ENCODE data around the gene ADGRE2. TPM values are rescaled to one million over a fixed set of nuclear protein-coding genes. Genes with fewer than 3 reads are reported as not detected.

Gene ADGRE2
- total RNA-seq, 1 donor from 2014 or later = 0.26 TPM

GRCh38 chr19:14758816-14759215 lies 19.5 kb downstream of the ADGRE2 start:
- FAIRE-seq = no peak
- no peak overlapping the region for H3K4me3 ChIP-seq (ENCODE audit: low read depth, low read length)
- peak; percentile 8 for DNase-seq (ENCODE audit: low read depth)
- no peaks in the 10 kb centered on the region for H3K27me3 ChIP-seq (ENCODE audit: control insufficient read depth, insufficient read depth, low read length)
- TF ChIP-seq, protein P1, sequence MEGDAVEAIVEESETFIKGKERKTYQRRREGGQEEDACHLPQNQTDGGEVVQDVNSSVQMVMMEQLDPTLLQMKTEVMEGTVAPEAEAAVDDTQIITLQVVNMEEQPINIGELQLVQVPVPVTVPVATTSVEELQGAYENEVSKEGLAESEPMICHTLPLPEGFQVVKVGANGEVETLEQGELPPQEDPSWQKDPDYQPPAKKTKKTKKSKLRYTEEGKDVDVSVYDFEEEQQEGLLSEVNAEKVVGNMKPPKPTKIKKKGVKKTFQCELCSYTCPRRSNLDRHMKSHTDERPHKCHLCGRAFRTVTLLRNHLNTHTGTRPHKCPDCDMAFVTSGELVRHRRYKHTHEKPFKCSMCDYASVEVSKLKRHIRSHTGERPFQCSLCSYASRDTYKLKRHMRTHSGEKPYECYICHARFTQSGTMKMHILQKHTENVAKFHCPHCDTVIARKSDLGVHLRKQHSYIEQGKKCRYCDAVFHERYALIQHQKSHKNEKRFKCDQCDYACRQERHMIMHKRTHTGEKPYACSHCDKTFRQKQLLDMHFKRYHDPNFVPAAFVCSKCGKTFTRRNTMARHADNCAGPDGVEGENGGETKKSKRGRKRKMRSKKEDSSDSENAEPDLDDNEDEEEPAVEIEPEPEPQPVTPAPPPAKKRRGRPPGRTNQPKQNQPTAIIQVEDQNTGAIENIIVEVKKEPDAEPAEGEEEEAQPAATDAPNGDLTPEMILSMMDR (IDR thresholded peaks at IDR 0.05; ENCODE audit: insufficient read depth, low read length, severe bottlenecking) = no peak
- H3K36me3 ChIP-seq (ENCODE audit: control insufficient read depth, insufficient read depth, low read length) = no peaks in the 10 kb centered on the region

- FAIRE-seq = no peak
- Histone ChIP-seq H3K36me3 (ENCODE audit: control insufficient read depth, insufficient read depth, low read length) (no peaks in the 10 kb centered on the region), H3K4me3 (ENCODE audit: low read depth, low read length) (no peak overlapping the region), H3K27me3 (ENCODE audit: control insufficient read depth, insufficient read depth, low read length) (no peaks in the 10 kb centered on the region)
- no peak for DNase-seq (ENCODE audit: low read depth)
- TF ChIP-seq, protein P1 (IDR thresholded peaks at IDR 0.05; ENCODE audit: insufficient read depth, low read length, severe bottlenecking) = no peak
These were observed 29.8 kb downstream of the ADGRE2 start for GRCh38 chr19:14748601-14749000.

DNA sequence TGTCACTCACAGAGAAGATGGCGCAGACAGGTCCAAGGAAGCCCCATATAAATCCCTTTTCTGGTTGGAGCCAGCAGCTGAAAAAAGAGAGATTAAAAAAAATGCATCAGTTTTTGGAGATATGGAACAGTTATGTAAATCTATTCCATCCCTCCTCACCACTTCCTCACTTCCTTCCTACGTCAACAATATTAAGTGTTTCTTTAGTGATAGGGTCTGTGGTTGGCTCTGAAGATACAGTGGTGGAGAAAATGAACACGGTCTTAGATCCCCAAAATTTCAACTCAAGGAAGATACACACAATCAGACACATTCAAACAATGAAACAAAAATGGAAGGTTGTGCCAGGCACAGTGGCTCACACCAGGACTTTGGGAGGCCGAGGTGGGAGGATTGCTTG lies 31.5 kb downstream of the ADGRE2 start:
- FAIRE-seq = no peak
- DNase-seq (ENCODE audit: low read depth) = no peak
- Histone ChIP-seq H3K36me3 (ENCODE audit: control insufficient read depth, insufficient read depth, low read length) (no peaks in the 10 kb centered on the region), H3K4me3 (ENCODE audit: low read depth, low read length) (no peak overlapping the region), H3K27me3 (ENCODE audit: control insufficient read depth, insufficient read depth, low read length) (no peaks in the 10 kb centered on the region)
- TF ChIP-seq, protein P1 (IDR thresholded peaks at IDR 0.05; ENCODE audit: insufficient read depth, low read length, severe bottlenecking) = no peak

GRCh38 chr19:14735915-14736314 lies 42.4 kb downstream of the ADGRE2 start:
- no peak for FAIRE-seq
- Histone ChIP-seq H3K36me3 (ENCODE audit: control insufficient read depth, insufficient read depth, low read length) (no peaks in the 10 kb centered on the region), H3K27me3 (ENCODE audit: control insufficient read depth, insufficient read depth, low read length) (no peaks in the 10 kb centered on the region), H3K4me3 (ENCODE audit: low read depth, low read length) (no peak overlapping the region)
- DNase-seq (ENCODE audit: low read depth) = no peak
- TF ChIP-seq, protein P1 (IDR thresholded peaks at IDR 0.05; ENCODE audit: insufficient read depth, low read length, severe bottlenecking) = no peak

- TF ChIP-seq, protein P1 (IDR thresholded peaks at IDR 0.05; ENCODE audit: insufficient read depth, low read length, severe bottlenecking) = no peak
- Histone ChIP-seq H3K27me3 (ENCODE audit: control insufficient read depth, insufficient read depth, low read length) (no peaks in the 10 kb centered on the region), H3K36me3 (ENCODE audit: control insufficient read depth, insufficient read depth, low read length) (no peaks in the 10 kb centered on the region), H3K4me3 (ENCODE audit: low read depth, low read length) (no peak overlapping the region)
- no peak for DNase-seq (ENCODE audit: low read depth)
- no peak for FAIRE-seq
These were observed 44.8 kb downstream of the ADGRE2 start for GRCh38 chr19:14733574-14733973.

DNA sequence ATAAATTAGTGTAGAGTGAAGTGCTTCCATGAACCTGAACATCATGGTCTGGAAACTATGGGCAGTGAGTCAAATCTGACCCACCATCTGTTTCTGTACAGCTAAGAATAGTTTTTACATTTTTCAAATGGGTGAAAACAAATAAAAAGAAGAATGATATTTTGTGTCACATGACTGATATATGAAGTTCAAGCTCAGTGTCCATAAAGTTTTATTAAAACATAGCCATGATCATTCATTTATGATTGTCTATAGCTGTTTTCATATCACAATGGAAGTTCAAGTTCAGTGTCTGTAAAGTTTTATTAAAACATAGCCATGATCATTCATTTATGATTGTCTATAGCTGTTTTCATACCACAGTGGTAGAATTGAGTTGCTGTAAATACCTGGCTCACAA lies 45.9 kb downstream of the ADGRE2 start:
- Histone ChIP-seq H3K36me3 (ENCODE audit: control insufficient read depth, insufficient read depth, low read length) (no peaks in the 10 kb centered on the region), H3K27me3 (ENCODE audit: control insufficient read depth, insufficient read depth, low read length) (no peaks in the 10 kb centered on the region), H3K4me3 (ENCODE audit: low read depth, low read length) (no peak overlapping the region)
- DNase-seq (ENCODE audit: low read depth) = no peak
- TF ChIP-seq, protein P1 (IDR thresholded peaks at IDR 0.05; ENCODE audit: insufficient read depth, low read length, severe bottlenecking) = no peak
- no peak for FAIRE-seq
